ENCODE data around the gene TENT5C. TPM values are rescaled to one million over a fixed set of nuclear protein-coding genes. Genes with fewer than 3 reads are reported as not detected.

Gene TENT5C
- total and polyA plus RNA-seq, 9 of the 15 experiments (the other 6 are each of a cell fraction or from before 2014, with no cell fraction given), result 1.8 to 7.7 (median 4.0) TPM

DNA sequence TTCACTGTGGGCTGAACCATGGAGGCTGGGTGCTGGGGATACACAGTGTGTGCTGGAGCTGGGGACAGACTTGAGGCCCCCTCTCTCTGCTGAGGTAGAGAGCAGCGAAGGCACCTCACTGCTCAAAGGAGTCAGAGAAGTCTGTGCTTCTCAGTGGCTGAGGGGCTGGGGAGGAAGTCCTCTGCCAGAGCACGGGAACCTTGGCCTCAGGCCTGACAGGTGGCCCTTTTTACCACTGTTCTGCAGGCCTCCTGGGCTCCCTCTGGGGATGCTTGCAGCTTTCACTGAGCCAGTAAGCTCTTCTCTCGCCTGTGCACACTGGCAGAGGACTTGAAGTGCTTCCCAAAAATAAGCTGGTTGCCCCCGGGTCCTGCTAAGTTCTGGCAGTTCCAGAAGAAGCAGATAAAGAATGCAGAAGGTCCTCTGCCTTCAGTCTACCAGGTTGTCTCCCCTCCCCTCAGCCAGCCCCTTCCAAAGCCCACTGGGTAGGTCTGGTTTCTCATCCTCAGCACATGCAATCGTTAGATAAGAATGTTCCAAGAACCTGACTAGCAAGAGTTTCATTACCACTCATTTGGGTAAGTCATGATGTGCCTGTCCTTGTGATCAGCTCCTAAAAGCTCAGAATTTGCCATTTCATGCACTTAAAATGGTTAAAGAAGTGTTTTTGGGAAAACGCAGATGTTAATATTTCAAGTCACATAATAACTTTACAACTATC, 53.9 kb downstream of the TENT5C start (continued):
- TF ChIP-seq, protein P1, sequence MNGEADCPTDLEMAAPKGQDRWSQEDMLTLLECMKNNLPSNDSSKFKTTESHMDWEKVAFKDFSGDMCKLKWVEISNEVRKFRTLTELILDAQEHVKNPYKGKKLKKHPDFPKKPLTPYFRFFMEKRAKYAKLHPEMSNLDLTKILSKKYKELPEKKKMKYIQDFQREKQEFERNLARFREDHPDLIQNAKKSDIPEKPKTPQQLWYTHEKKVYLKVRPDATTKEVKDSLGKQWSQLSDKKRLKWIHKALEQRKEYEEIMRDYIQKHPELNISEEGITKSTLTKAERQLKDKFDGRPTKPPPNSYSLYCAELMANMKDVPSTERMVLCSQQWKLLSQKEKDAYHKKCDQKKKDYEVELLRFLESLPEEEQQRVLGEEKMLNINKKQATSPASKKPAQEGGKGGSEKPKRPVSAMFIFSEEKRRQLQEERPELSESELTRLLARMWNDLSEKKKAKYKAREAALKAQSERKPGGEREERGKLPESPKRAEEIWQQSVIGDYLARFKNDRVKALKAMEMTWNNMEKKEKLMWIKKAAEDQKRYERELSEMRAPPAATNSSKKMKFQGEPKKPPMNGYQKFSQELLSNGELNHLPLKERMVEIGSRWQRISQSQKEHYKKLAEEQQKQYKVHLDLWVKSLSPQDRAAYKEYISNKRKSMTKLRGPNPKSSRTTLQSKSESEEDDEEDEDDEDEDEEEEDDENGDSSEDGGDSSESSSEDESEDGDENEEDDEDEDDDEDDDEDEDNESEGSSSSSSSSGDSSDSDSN (IDR thresholded peaks at IDR 0.05; ENCODE audit: borderline replicate concordance in 1 of 2, low read depth in 2 of 2, low read length in 2 of 2), result peak in 1 of 2 experiments; percentile 74; a peak in 1 of 4 replicates
- TF ChIP-seq SMARCA4 (IDR thresholded peaks at IDR 0.05) (peak; percentile 95), HDGF (IDR thresholded peaks at IDR 0.05) (0 out of 2 replicates have a peak, but pooled peaks have one; percentile 34), TRIM28 (IDR thresholded peaks at IDR 0.05) (peak; percentile 44; the same call in 1 of the 2 replicates), DPF2 (IDR thresholded peaks at IDR 0.05) (peak; percentile 95), CREM (IDR thresholded peaks at IDR 0.05; ENCODE audit: low read depth) (peak; percentile 39; the same call in 1 of the 2 replicates), ZNF431 (CRISPR knock-in tag; IDR thresholded peaks at IDR 0.05) (no peak), HEY1 (CRISPR knock-in tag; IDR thresholded peaks at IDR 0.05; ENCODE audit: borderline replicate concordance) (no peak), NR2F6 (CRISPR knock-in tag; IDR thresholded peaks at IDR 0.05) (no peak), CTBP1 (IDR thresholded peaks at IDR 0.05; ENCODE audit: borderline replicate concordance) (peak; percentile 85), ZNF232 (CRISPR knock-in tag; IDR thresholded peaks at IDR 0.05) (no peak), MIER1 (IDR thresholded peaks at IDR 0.05; ENCODE audit: low read depth) (no peak), ZNF41 (CRISPR knock-in tag; conservative IDR thresholded peaks at IDR 0.05) (no peak), ARID2 (IDR thresholded peaks at IDR 0.05) (no peak), SREBF1 (IDR thresholded peaks at IDR 0.05; ENCODE audit: borderline replicate concordance, low read depth, low read length) (no peak), JUND (IDR thresholded peaks at IDR 0.05; ENCODE audit: borderline replicate concordance, low read depth, low read length) (peak; percentile 59; the same call in 1 of the 2 replicates), JUND (tag; IDR thresholded peaks at IDR 0.05; ENCODE audit: borderline replicate concordance, low read depth, low read length) (peak; percentile 61; the same call in 1 of the 3 replicates), SAP30 (IDR thresholded peaks at IDR 0.05; ENCODE audit: borderline replicate concordance, insufficient read depth, low read depth, low read length, poor library complexity, severe bottlenecking) (no peak), PHB2 (IDR thresholded peaks at IDR 0.05; ENCODE audit: low read depth) (no peak)
- TF ChIP-seq, protein P2, sequence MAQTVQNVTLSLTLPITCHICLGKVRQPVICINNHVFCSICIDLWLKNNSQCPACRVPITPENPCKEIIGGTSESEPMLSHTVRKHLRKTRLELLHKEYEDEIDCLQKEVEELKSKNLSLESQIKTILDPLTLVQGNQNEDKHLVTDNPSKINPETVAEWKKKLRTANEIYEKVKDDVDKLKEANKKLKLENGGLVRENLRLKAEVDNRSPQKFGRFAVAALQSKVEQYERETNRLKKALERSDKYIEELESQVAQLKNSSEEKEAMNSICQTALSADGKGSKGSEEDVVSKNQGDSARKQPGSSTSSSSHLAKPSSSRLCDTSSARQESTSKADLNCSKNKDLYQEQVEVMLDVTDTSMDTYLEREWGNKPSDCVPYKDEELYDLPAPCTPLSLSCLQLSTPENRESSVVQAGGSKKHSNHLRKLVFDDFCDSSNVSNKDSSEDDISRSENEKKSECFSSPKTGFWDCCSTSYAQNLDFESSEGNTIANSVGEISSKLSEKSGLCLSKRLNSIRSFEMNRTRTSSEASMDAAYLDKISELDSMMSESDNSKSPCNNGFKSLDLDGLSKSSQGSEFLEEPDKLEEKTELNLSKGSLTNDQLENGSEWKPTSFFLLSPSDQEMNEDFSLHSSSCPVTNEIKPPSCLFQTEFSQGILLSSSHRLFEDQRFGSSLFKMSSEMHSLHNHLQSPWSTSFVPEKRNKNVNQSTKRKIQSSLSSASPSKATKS (CRISPR knock-in tag; IDR thresholded peaks at IDR 0.05), result no peak
- TF ChIP-seq, protein P3, sequence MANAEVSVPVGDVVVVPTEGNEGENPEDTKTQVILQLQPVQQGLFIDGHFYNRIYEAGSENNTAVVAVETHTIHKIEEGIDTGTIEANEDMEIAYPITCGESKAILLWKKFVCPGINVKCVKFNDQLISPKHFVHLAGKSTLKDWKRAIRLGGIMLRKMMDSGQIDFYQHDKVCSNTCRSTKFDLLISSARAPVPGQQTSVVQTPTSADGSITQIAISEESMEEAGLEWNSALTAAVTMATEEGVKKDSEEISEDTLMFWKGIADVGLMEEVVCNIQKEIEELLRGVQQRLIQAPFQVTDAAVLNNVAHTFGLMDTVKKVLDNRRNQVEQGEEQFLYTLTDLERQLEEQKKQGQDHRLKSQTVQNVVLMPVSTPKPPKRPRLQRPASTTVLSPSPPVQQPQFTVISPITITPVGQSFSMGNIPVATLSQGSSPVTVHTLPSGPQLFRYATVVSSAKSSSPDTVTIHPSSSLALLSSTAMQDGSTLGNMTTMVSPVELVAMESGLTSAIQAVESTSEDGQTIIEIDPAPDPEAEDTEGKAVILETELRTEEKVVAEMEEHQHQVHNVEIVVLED (CRISPR knock-in tag; IDR thresholded peaks at IDR 0.05), result no peak
- TF ChIP-seq, protein P4, sequence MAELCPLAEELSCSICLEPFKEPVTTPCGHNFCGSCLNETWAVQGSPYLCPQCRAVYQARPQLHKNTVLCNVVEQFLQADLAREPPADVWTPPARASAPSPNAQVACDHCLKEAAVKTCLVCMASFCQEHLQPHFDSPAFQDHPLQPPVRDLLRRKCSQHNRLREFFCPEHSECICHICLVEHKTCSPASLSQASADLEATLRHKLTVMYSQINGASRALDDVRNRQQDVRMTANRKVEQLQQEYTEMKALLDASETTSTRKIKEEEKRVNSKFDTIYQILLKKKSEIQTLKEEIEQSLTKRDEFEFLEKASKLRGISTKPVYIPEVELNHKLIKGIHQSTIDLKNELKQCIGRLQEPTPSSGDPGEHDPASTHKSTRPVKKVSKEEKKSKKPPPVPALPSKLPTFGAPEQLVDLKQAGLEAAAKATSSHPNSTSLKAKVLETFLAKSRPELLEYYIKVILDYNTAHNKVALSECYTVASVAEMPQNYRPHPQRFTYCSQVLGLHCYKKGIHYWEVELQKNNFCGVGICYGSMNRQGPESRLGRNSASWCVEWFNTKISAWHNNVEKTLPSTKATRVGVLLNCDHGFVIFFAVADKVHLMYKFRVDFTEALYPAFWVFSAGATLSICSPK (IDR thresholded peaks at IDR 0.05; ENCODE audit: borderline replicate concordance), result no peak

Data from K562 (cell line).